ENCODE measurements around the gene SLC16A3. TPM values are rescaled to one million over a fixed set of nuclear protein-coding genes. Genes with fewer than 3 reads are reported as not detected.

SLC16A3 gene
- total and polyA plus RNA-seq, 2 donors (not counting 1 experiment from before 2014, with no cell fraction given), result 14.9 to 65.7 TPM

GRCh38 chr17:82287868-82288801 lies 59.3 kb downstream of the SLC16A3 start:
- Histone ChIP-seq H3K4me1 (ENCODE audit: control insufficient read depth in 2 of 2, insufficient read depth in 2 of 2, low read length in 2 of 2) (peaks cover 10 to 15% of the 10 kb centered on the region in 2 donors), H3K4me3 (ENCODE audit: control extremely low read depth in 1 of 5, extremely low read depth in 1 of 5, insufficient read depth in 1 of 5, low read depth in 2 of 5, low read length in 4 of 5) (no peak overlapping the region), H3K27ac (ENCODE audit: low read length in 2 of 2) (no peak overlapping the region), H3K9me3 (ENCODE audit: control extremely low read depth in 1 of 3, control insufficient read depth in 2 of 3, insufficient read depth in 1 of 3, low read length in 2 of 3) (peaks cover 0 to 4% (median 0%) of the 10 kb centered on the region in 3 donors), H3K4me2 (replicated peaks; ENCODE audit: low read depth, low read length, poor library complexity, severe bottlenecking) (no peak overlapping the region), H3K36me3 (replicated peaks in 1 of 2; ENCODE audit: control extremely low read depth in 1 of 2, control insufficient read depth in 1 of 2, extremely low read depth in 1 of 2, insufficient read depth in 2 of 2, low read length in 1 of 2) (no peaks in the 10 kb centered on the region), H3K79me2 (ENCODE audit: control insufficient read depth, insufficient read depth, low read length) (no peaks in the 10 kb centered on the region), H4K20me1 (ENCODE audit: control insufficient read depth, insufficient read depth, low read length, poor library complexity, severe bottlenecking) (no peaks in the 10 kb centered on the region), H3K27me3 (replicated peaks in 1 of 4; ENCODE audit: control extremely low read depth in 1 of 4, control insufficient read depth in 3 of 4, insufficient read depth in 4 of 4, low read length in 3 of 4) (peaks cover 0 to 5% (median 0%) of the 10 kb centered on the region in 4 experiments), H2AFZ (ENCODE audit: insufficient read depth, low read depth, low read length, poor library complexity, severe bottlenecking) (no peak overlapping the region), H3K9ac (ENCODE audit: low read length) (no peak overlapping the region)
- 82% methylated on average over 17 of the region's 19 CpGs for WGBS (ENCODE audit: insufficient coverage)
- Mint-ChIP-seq H3K4me1 (peaks cover 18% of the 10 kb centered on the region), H3K27ac (no peak overlapping the region), H3K9me3 (ENCODE audit: insufficient read depth) (no peaks in the 10 kb centered on the region), H3K27me3 (no peaks in the 10 kb centered on the region), H3K4me3 (no peak overlapping the region)
- intact Hi-C loops (cut with micrococcal nuclease), result no loop called here
- DNase-seq, result no peak
- TF ChIP-seq EZH2 (IDR thresholded peaks at IDR 0.05; ENCODE audit: borderline replicate concordance, insufficient read depth, low read depth, low read length, poor library complexity, severe bottlenecking) (no peak), CTCF (IDR thresholded peaks at IDR 0.05) (no peak)
- POLR2A ChIA-PET, result no interaction called here
- no peak for ATAC-seq (ENCODE audit: low read depth)
- CTCF ChIA-PET, result no interaction called here

Other genes starting within 250 kb of the SLC16A3 start
- gene CENPX, start 206.2 kb upstream of the SLC16A3 start, total RNA-seq, result 26.7 and 37.0 TPM in 2 replicates
- 36.8 and 40.1 TPM in 2 replicates for gene CENPX, start 206.2 kb upstream of the SLC16A3 start, polyA plus RNA-seq
- gene LRRC45, start 205.7 kb upstream of the SLC16A3 start, total RNA-seq, result 16.3 and 19.4 TPM in 2 replicates
- 19.6 and 20.4 TPM in 2 replicates for gene LRRC45, start 205.7 kb upstream of the SLC16A3 start, polyA plus RNA-seq
- gene RAC3, start 197.4 kb upstream of the SLC16A3 start, total RNA-seq, result 0.41 and 0.62 TPM in 2 replicates
- 1.1 and 2.0 TPM in 2 replicates for gene RAC3, start 197.4 kb upstream of the SLC16A3 start, polyA plus RNA-seq
- gene DCXR, start 191.3 kb upstream of the SLC16A3 start, total RNA-seq, result 63.9 and 70.7 TPM in 2 replicates
- gene DCXR, start 191.3 kb upstream of the SLC16A3 start, polyA plus RNA-seq, result 143 and 424 TPM in 2 replicates
- 30.1 TPM in 2 replicates for gene RFNG, start 177.2 kb upstream of the SLC16A3 start, total RNA-seq
- 37.8 and 44.5 TPM in 2 replicates for gene RFNG, start 177.2 kb upstream of the SLC16A3 start, polyA plus RNA-seq
- 79.5 and 80.5 TPM in 2 replicates for gene GPS1, start 177.1 kb upstream of the SLC16A3 start, total RNA-seq
- 105 and 124 TPM in 2 replicates for gene GPS1, start 177.1 kb upstream of the SLC16A3 start, polyA plus RNA-seq
- 109 and 112 TPM in 2 replicates for gene DUS1L, start 163.2 kb upstream of the SLC16A3 start, total RNA-seq
- 241 and 291 TPM in 2 replicates for gene DUS1L, start 163.2 kb upstream of the SLC16A3 start, polyA plus RNA-seq
- 35.6 and 36.8 TPM in 2 replicates for gene FASN, start 130.8 kb upstream of the SLC16A3 start, total RNA-seq
- gene FASN, start 130.8 kb upstream of the SLC16A3 start, polyA plus RNA-seq, result 19.4 and 29.6 TPM in 2 replicates
- gene CCDC57, start 16.2 kb upstream of the SLC16A3 start, total RNA-seq, result 67.2 and 82.0 TPM in 2 replicates
- 34.2 and 49.7 TPM in 2 replicates for gene CCDC57, start 16.2 kb upstream of the SLC16A3 start, polyA plus RNA-seq
- gene CSNK1D, start 44.7 kb downstream of the SLC16A3 start, total RNA-seq, result 241 and 258 TPM in 2 replicates
- gene CSNK1D, start 44.7 kb downstream of the SLC16A3 start, polyA plus RNA-seq, result 196 and 260 TPM in 2 replicates
- gene CD7, start 88.6 kb downstream of the SLC16A3 start, total RNA-seq, result 0.58 and 0.67 TPM in 2 replicates
- gene CD7, start 88.6 kb downstream of the SLC16A3 start, polyA plus RNA-seq, result 1.3 and 3.2 TPM in 2 replicates
- gene SECTM1, start 104.7 kb downstream of the SLC16A3 start, total RNA-seq, result 0.17 TPM in 1 of 2 replicates, not detected in the other
- 0.22 and 1.2 TPM in 2 replicates for gene SECTM1, start 104.7 kb downstream of the SLC16A3 start, polyA plus RNA-seq
- gene TEX19, start 130.2 kb downstream of the SLC16A3 start, total RNA-seq, result not detected in 2 replicates
- gene TEX19, start 130.2 kb downstream of the SLC16A3 start, polyA plus RNA-seq, result not detected in 2 replicates
- gene UTS2R, start 142.7 kb downstream of the SLC16A3 start, total RNA-seq, result not detected in 2 replicates
- 0.86 and 0.88 TPM in 2 replicates for gene UTS2R, start 142.7 kb downstream of the SLC16A3 start, polyA plus RNA-seq
- gene HEXD, start 189.3 kb downstream of the SLC16A3 start, total RNA-seq, result 128 TPM in 2 replicates
- gene HEXD, start 189.3 kb downstream of the SLC16A3 start, polyA plus RNA-seq, result 294 and 317 TPM in 2 replicates
- 30.5 and 35.0 TPM in 2 replicates for gene OGFOD3, start 189.5 kb downstream of the SLC16A3 start, total RNA-seq
- 16.9 and 22.6 TPM in 2 replicates for gene OGFOD3, start 189.5 kb downstream of the SLC16A3 start, polyA plus RNA-seq
- gene CYBC1, start 221.7 kb downstream of the SLC16A3 start, total RNA-seq, result 569 and 578 TPM in 2 replicates
- gene CYBC1, start 221.7 kb downstream of the SLC16A3 start, polyA plus RNA-seq, result 228 and 328 TPM in 2 replicates
- 103 and 104 TPM in 2 replicates for gene NARF, start 229.7 kb downstream of the SLC16A3 start, total RNA-seq
- gene NARF, start 229.7 kb downstream of the SLC16A3 start, polyA plus RNA-seq, result 92.4 and 97.0 TPM in 2 replicates

All from B cell (primary cell).